Calu3 (cell line): ENCODE measurements around the gene ID3. TPM values are rescaled to one million over a fixed set of nuclear protein-coding genes. Genes with fewer than 3 reads are reported as not detected.

ENCODE experiments used
- BruUV-seq: library from RNA; stranded (reverse); fragments of 400-500 nt; replicated peaks from 2 replicates; lab custom pipeline; 2021; lab: Mats Ljungman, UMichigan
- CTCF ChIA-PET: fragments of 300-600 bp; sonication (Branson Sonifier 250); formaldehyde crosslinking; loops from one replicate; lab custom pipeline; 2022; ENCODE audit warnings: antibody characterized with exemption; lab: Charles Lee
- DNase-seq: peaks from one replicate; pipeline ENCODE4 v3.0.0; 2022
- H3K27ac Mint-ChIP-seq: one replicate; pipeline ENCODE4 v1.8.0; 2022; ENCODE audit warnings: mixed read lengths; ENCODE audit not compliant: unreplicated experiment
- H3K27me3 Mint-ChIP-seq: one replicate; pipeline ENCODE4 v1.8.0; 2022; ENCODE audit warnings: mixed read lengths; ENCODE audit not compliant: unreplicated experiment
- H3K36me3 Mint-ChIP-seq: one replicate; pipeline ENCODE4 v1.8.0; 2022; ENCODE audit warnings: mild to moderate bottlenecking, moderate library complexity, mixed read lengths; ENCODE audit not compliant: insufficient read depth, unreplicated experiment
- H3K4me1 Mint-ChIP-seq: one replicate; pipeline ENCODE4 v1.8.0; 2022; ENCODE audit warnings: mild to moderate bottlenecking, low read depth, mixed read lengths; ENCODE audit not compliant: unreplicated experiment
- H3K4me3 Mint-ChIP-seq: one replicate; pipeline ENCODE4 v1.8.0; 2022; ENCODE audit warnings: mild to moderate bottlenecking, low read depth, moderate library complexity, mixed read lengths; ENCODE audit not compliant: unreplicated experiment
- H3K9me3 Mint-ChIP-seq: one replicate; pipeline ENCODE4 v1.8.0; 2022; ENCODE audit warnings: low read depth, mixed read lengths; ENCODE audit not compliant: unreplicated experiment
- CTCF ChIP-seq: fragments of 200-600 bp; IDR thresholded peaks from one replicate; pipeline ENCODE4 v1.8.0; 2022; ENCODE audit warnings: antibody characterized with exemption; ENCODE audit not compliant: unreplicated experiment
- intact Hi-C: fragments of 100-400 bp; cut with micrococcal nuclease; formaldehyde crosslinking; loops from one replicate; pipeline ENCODE4 v1.10.0; 2022; ENCODE audit not compliant: unreplicated experiment
- total RNA-seq: library from RNA; stranded (reverse); gene quantifications from 2 replicates; pipeline ENCODE4 v1.2.3, GENCODE V29; 2022

ID3 gene
- total RNA-seq, 1 experiment from 2014 or later, result 25.2 TPM

- Mint-ChIP-seq H3K36me3 (peaks cover 13% of the 10 kb centered on the region), H3K27ac (no peak overlapping the region), H3K9me3 (no peaks in the 10 kb centered on the region), H3K4me3 (no peak overlapping the region), H3K27me3 (no peaks in the 10 kb centered on the region), H3K4me1 (peaks cover 22% of the 10 kb centered on the region)
- intact Hi-C loops, result no loop called here
- BruUV-seq, result no TSS peak
- CTCF ChIA-PET, result no interaction called here
- no peak for TF ChIP-seq CTCF
- no peak for DNase-seq
These were observed 7.5 kb downstream of the ID3 start for GRCh38 chr1:23551849-23552248.

DNA sequence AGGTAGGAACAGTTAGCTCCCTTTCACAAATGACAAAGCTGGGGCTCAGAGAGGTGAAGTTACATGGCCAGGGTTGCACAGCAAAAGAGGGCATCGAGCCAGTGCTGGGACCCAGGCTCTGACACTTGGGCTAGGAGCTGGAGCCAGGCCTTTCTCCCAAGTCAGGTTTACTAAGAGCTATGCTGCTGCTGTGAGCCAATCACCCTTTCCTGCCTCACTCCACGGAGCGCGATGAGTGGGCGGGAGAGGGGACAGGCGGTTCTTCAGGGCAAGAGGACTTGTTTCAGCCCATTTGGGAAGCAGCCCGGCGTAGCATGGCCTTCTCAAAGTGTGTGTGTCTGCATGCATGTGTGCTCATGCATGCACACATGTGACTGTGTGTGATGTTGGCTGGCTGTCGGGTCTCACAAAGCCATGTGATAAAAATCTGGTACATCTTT, 10.6 kb downstream of the ID3 start:
- no peak overlapping the region for H3K4me3 Mint-ChIP-seq
- intact Hi-C loops, result no loop called here

DNA sequence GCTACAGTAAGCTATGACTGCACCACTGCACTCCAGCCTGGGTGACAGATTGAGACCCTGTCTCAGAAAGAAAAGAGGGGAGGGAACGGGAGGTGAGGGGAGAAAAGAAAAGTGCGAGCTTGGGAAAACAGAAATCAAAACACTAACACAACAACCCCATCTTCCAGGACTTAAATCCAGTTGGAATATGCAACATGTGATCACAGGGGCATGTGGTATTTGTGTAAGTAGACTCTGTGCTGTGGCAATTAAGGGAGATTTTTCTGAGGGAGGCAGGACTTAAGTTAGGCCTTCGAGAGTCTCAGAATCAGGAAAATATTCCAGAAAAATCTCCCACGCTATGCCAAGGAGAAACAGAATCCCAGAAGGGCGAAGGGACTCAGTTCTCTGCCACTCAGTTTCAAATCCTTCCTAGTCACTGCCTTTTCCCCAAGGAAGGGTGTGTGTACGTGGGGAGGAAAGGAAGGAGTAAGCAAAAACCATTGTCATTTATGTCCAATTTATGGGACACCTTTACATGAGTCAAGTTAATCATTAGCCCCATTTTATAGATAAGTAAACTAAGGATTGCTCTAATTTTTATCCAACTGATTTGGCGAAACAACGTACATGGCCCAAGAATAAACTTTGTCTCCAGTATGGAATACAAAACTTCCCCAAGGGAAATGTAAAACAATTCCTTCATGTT, 12.3 kb downstream of the ID3 start:
- Mint-ChIP-seq H3K9me3 (no peaks in the 10 kb centered on the region), H3K27me3 (no peaks in the 10 kb centered on the region), H3K27ac (no peak overlapping the region), H3K4me3 (no peak overlapping the region), H3K4me1 (peaks cover 5% of the 10 kb centered on the region), H3K36me3 (no peaks in the 10 kb centered on the region)
- no TSS peak for BruUV-seq
- DNase-seq, result no peak
- intact Hi-C loops, result no loop called here
- TF ChIP-seq CTCF, result no peak
- CTCF ChIA-PET, result interaction anchor here (0.7 to 3.8 kb wide), 2 partner anchors 15 to 90 kb away, joined by 3 to 51 read pairs; no protein-coding TSS in a partner anchor

More for the DNA sequence above, 10.6 kb downstream of the ID3 start:
- Mint-ChIP-seq H3K27ac (no peak overlapping the region), H3K36me3 (no peaks in the 10 kb centered on the region), H3K27me3 (no peaks in the 10 kb centered on the region), H3K4me1 (peaks cover 5% of the 10 kb centered on the region), H3K9me3 (no peaks in the 10 kb centered on the region)
- CTCF ChIA-PET, result no interaction called here
- DNase-seq, result no peak
- TF ChIP-seq CTCF, result no peak
- BruUV-seq, result no TSS peak

GRCh38 chr1:23545851-23546250, 13.4 kb downstream of the ID3 start:
- H3K36me3 Mint-ChIP-seq, result no peaks in the 10 kb centered on the region
- peaks cover 5% of the 10 kb centered on the region for H3K4me1 Mint-ChIP-seq
- BruUV-seq, result no TSS peak

More at GRCh38 chr1:23545851-23546250, 13.4 kb downstream of the ID3 start:
- DNase-seq, result no peak
- intact Hi-C loops, result no loop called here
- H3K4me3 Mint-ChIP-seq, result no peak overlapping the region
- no peak for TF ChIP-seq CTCF
- H3K27me3 Mint-ChIP-seq, result no peaks in the 10 kb centered on the region
- CTCF ChIA-PET, result interaction anchor here (0.5 to 3.8 kb wide), 3 partner anchors 91 to 248 kb away, joined by 5 to 51 read pairs (median 8); no protein-coding TSS in a partner anchor
- no peaks in the 10 kb centered on the region for H3K9me3 Mint-ChIP-seq
- H3K27ac Mint-ChIP-seq, result no peak overlapping the region
